Daoy (cell line): ENCODE results near the gene LINGO3. TPM values are rescaled to one million over a fixed set of nuclear protein-coding genes. Genes with fewer than 3 reads are reported as not detected.
"Not testable (repeated sequence)": the region's sequence is repeated elsewhere in the genome, so short reads cannot be mapped to it uniquely, and the experiment has no call there.

Source experiments
- DNase-seq: peaks from one replicate; pipeline ENCODE4 v3.0.0-alpha.2; 2015; ENCODE audit warnings: low read depth
- total RNA-seq: library from RNA; depleted of rRNA; stranded (reverse); fragments of >200 nt; shearing (Covaris generic); gene quantifications from 2 replicates; pipeline ENCODE4 v1.2.3, GENCODE V29; 2014; rRNA removed

LINGO3 gene, protein sequence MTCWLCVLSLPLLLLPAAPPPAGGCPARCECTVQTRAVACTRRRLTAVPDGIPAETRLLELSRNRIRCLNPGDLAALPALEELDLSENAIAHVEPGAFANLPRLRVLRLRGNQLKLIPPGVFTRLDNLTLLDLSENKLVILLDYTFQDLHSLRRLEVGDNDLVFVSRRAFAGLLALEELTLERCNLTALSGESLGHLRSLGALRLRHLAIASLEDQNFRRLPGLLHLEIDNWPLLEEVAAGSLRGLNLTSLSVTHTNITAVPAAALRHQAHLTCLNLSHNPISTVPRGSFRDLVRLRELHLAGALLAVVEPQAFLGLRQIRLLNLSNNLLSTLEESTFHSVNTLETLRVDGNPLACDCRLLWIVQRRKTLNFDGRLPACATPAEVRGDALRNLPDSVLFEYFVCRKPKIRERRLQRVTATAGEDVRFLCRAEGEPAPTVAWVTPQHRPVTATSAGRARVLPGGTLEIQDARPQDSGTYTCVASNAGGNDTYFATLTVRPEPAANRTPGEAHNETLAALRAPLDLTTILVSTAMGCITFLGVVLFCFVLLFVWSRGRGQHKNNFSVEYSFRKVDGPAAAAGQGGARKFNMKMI
- total RNA-seq, result 0.23 and 0.24 TPM in 2 replicates

DNA sequence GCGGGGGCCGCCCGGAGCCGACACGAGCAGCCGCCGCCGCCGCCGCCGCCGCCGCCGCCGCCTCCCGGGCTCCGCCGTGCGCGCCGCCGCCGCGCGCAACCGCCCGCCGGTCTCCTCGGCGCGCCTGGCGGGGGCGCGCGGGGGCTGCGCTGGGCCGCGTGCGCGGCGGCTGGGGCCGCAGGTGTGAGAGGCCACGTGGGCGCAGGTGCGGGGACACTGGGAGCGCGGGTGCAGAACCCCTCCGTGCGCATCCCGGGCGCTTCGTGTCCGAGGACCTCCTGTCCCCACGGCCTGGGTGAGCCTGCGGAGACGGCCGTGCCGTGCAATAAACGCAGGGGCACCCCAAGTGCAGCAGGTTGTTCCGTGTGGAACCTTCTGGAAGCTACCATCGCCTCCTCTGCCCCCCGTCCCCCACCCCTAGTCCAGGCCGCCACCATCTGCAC, at the start of gene LINGO3:
TSS of gene LINGO3 (minus strand) at position 41 of the 443 bp plus-strand sequence. CDS start 16,378 bp downstream, outside the sequence.
- no peak for DNase-seq

DNA sequence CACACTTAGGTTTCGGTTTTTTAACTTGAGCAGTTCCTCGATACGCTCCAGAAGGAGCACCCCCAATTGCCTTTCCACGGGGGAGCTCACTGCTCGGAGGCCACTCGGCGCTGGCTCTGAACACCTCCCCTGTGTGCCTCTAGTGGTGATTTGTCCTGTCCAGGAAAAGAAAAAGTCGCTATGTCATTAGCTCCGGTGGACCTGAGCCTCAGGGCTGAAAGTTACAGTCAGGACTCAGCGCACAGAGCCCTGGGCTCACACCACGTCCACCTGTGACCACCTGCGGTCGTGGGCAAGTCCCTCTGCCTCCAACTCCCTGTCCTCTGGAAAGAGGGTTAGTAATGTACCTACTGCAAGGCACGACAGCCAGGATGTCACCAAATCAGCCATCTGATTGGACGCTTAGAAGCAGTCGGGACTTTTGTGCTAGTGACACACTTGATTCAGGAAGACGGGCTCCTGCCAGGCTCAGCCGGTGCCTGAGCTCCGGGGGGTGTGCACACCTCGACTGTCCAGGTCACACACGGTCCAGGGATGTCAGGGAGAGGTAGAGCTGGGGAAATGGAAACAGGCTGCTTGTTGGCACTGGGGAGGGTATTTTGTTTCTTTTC, 48.2 kb upstream of the LINGO3 start:
- no peak for DNase-seq

DNA sequence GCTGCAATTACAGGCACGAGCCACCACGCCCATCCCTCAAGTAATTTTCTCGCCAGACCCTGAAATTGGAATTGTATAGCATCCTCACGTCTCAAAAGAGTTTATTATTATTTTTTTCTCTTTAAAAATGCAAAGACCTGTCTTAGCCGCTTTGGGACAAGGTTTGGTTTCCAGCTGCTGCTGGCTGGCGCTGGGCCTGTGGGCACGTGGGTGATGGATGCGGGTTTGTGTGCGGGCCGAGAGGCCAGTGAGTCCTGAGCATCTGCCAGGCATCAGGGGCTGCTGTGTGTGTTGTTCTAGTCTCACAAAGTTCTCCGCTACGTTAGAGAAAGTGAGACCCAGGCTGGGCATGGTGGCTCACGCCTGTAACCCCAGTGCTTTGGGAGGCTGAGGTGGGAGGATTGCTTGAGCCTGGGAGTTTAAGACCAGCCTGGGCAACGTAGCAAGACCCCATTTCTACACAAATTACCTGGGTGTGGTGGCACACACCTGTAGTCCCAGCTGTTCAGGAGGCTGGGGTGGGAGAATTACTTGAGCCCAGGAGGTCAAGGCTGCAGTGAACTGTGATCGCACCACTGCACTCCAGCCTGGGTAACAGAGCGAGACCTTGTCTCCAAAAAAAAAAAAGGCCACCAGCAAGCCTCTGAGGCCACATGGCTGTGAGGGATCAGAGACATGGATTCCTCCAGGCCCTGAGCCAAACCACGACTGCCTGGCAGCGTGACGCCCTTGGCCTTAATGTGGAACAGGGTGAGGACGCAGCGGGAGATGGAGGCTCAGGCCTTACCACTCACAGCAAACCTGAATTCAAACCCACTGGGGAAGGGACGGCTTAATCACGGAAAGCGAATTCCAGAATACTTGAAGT, 47.4 kb upstream of the LINGO3 start:
- DNase-seq, result peak; percentile 64

DNA sequence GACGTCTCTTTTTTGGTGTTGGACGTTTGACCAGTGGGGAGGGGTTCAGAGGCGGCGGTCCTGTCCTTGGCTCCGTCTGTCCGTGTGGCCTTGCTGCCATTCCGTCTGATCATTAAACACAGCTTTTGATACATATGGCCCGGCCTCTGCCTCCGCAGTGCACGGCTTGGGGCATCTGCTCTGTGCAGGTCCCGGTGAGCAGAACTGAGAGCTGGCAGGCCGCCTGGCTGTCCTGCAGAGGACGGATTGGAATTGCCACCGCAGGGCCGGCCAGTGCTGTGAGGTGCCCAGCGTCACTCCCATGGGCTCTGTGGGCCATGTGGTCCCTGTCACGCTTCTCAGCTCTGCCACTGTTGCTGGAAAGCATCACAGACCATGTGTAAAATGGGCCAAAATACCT, 46.7 kb upstream of the LINGO3 start:
- no peak for DNase-seq

DNA sequence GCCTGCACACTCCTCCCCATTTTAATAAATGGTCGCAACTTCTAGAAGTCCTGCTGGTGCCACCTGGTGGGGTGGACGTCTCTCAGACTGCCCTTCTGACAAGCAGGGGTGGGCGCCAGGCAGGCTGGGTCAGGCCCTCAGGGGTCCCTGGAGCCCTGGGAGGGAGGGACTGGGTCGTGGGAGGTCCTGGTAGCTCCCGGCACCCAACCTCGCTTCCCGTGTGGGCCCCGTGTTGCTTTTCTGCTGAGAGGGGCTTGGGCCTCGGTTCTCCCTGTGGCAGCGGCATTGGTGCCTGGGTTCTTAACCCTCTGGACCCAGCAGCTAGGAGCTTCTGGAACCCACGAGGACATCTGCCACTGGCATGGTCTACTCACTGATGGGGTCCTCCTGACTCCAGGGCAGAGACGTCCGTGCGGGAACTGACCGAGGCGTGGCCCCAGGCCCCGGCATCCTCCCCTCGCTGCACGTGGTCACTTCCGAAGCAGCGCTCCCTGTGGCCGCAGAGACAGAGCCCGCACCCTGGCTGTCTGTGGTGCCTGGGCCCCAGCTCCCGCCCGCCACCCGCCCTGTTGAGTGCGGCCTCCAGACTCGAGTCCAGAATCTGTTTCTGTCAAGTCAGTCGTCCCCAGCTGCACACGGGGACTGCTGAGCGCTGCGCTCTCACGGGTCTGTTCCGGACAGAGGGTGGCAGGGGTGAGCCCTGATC, 46.1 kb upstream of the LINGO3 start:
- DNase-seq, result no peak

DNA sequence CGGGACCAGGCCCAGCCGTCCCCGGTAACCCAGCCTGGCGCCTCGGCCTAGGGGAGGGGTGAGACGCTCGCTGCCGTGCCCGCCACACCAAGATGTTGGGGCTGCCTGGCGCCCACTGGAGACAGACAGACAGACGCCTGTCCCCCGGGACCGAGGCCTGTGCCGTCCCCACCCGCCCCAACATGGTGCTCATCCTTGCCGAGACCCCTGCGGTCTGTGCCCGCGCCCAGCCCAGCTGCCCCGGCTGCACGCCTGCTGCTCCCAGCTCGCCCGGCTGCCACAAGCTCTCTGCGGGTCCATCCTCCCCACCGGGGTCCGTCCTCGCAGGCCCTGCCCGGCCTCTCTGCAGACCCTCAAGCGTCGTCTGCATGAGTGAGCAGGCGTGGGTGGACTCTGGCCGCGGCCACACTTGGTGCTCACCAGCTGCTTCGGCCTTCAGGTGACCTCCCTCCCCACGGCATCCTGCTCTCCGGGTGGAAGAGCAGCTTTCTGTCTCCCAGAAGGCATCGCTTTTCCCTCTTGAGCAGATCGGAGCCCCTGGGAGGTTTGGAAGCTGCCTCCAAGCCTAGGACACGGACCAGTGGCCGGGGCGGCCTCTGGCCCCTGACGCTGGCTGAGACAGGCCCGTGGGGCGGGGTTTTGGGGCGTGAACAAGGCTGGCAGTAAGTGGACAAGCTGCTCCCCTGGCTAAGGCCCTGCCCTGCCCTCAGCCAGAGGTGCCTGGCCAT, 45.4 kb upstream of the LINGO3 start:
- DNase-seq, result no peak

DNA sequence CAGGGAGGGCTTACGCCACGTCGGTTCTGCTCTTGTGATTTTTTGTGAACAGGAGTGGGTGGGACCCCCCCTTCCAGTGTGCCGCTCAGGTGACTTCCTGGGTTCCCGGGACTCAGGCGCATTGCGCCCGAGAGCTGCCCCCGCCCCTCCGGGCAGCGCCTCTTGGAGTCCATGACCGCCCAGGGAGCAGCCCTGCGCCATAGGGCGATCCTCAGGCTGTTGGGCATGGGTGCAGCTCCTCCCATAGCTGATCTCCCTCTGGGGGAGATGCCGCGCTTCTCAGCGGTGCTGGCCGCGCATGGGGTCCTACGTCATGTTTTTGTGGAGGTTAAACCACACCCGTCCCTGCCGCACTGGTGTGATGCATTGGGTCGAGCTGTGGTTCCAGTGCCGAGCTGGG, 44.2 kb upstream of the LINGO3 start:
- no peak for DNase-seq

DNA sequence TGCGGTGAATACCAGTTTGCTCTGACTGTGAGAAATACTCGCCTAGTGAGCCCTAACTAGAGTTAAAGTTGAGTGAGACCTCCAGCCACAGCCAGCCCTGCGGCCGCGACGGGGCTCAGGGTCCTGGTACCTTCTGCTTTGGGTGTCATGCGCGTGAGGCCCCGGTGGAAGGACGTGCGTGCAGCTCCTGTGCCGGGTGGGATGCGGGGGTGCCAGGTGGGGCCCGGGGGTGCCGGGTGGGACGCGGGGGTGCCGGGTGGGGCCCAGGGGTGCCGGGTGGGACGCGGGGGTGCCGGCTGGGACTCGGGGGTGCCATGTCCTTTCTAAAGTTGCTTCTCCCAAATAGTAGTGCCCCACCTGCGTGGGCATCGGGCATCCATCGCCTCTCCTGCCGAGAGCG, 43.6 kb upstream of the LINGO3 start:
- no peak for DNase-seq

DNA sequence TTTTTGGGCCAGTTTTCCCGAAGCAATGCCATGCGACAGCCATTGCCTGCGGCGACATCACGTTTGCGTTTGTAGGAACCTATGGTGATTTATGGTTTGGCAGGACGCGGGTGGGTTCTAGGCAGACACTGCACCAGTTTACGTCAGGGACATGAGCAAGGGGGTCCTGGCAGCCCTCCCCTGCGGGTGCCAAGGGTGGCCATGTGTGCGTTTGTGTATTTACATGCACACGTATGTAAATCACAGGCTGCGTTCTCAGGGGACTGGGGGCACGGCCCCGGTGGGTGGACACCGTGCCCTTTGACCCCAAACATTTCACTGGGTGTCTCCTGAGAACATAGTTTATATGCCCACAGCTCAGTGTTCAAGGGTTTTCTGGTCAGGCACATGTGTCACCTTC, 42.7 kb upstream of the LINGO3 start:
- no peak for DNase-seq

DNA sequence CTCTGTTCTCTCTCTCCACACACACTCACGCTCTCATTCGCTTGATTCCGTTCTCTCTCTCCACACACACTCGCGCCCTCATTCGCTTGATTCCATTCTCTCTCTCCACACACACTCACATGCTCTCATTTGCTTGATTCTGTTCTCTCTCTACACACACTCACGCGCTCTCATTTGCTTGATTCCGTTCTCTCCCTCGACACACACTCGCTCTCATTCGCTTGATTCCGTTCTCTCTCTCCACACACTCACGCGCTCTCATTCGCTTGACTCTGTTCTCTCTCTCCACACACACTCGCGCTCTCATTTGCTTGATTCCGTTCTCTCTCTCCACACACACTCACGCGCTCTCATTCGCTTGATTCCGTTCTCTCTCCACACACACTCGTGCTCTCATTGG, 41.9 kb upstream of the LINGO3 start:
- not testable (repeated sequence) for DNase-seq

DNA sequence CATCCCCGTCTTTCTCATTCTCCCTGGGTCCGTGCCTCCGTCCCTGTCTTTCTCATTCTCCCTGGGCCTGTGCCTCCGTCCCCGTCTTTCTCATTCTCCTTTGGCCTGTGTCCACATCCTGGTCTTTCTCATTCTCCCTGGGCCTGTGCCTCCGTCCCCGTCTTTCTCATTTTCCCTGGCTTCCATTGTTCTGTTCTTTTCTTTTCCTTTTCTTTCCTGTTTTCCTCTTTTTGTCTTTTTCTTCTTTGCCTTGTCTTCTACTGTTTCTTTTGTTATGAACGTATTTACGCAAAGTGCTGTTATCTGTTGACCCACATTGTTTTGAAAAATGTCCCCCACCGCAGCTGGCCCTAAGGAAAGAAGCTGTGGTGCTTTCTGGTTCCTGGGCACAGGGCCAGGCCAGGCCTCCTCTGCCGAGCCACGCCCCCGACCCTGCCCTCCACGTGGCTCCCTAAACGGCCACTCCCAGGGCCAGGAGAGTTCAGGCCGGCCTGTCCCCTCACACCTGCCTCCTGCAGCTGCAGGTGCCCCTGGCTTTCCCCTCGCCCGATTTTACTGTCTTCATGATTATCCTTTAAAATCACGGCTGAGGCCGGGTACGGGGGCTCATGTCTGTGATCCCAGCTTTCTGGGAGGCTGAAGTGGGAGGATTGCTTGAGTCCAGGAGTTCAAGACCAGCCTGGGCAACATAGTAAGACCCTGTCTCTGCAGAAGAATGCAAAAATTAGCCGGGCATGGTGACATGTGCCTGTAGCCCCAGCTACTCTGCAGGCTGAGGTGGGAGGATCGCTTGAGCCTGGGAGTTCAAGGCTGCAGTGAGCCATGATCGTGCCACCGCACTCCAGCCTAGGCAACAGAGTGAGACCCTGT, 38.1 kb upstream of the LINGO3 start:
- DNase-seq, result peak; percentile 32

DNA sequence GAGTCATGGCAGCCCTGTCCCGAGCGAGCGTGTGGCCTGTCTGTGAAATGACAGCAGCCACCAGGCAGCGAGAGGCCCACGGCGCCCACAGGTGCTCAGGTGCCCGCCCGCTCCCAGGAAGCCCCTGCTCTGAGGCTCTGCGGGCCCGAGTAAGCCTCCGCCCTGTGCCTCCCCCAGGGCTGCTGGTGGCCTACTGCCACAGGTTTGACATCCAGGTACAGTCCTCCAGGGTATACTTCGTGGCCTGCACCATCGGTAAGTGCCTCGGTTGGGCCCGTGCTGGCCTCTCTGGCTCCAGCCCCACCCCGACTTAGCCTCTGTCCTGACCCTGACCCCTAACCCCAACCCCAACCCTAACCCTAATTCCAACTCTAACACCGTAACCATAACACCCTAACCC, 37.1 kb upstream of the LINGO3 start:
- DNase-seq, result no peak

DNA sequence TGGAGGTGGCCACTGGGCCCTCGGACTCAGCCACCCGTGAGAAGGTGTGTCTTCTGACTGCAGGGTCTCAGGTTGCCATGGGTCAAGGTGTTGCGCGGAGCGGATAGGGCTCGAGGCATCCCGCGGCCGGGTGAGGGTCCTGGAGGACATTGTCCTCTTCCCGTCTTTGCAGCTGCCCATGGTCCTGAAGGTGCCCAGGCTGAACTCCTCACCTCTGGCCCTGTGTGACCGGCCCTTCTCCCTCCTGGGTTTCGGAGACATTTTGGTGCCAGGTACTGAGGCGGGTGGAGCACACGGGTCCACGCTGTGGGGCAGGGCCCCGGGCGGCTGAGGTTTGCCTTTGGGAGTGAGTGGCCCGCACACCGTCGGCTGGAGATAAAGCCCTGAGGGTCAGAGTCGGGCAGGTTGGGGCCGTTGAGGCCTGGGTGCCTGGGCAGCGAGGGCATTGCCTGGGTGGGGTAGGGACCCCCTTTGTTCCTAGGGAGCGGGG, 36.5 kb upstream of the LINGO3 start:
- DNase-seq, result no peak

DNA sequence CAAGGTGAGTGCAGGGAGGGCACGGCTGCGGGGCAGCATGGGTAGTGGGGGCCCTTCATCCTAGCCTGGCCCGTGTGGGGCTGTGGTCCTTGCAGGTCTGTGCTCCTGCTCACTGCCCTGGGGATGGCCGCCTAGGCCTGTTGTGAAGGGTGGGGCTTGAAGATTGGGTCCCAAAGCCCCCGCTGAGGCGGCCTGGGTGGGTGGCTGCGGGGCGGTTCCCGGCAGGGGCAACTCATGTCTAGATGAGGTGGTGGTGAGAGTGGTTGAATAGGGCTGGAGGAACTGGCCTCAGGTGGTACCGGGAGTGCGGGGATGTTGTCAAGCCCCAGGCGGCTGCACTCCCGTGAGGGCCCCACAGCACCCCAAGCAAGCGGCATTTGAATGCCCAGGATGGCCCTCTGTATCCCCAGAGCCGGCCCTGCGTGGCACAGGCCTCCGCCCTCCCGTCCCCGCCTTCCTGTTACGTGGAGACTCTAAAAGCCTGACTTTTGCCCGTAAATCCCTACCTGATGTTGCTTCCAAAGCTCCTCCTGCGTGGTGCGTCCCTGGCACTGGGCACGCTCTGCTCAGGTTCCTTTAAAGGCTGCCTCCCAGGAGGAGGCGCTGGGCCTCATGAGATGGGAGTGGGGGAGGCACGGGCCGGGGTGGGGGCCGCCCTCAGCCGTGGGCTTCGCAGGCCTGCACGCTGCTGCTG, 35.5 kb upstream of the LINGO3 start:
- DNase-seq, result no peak

DNA sequence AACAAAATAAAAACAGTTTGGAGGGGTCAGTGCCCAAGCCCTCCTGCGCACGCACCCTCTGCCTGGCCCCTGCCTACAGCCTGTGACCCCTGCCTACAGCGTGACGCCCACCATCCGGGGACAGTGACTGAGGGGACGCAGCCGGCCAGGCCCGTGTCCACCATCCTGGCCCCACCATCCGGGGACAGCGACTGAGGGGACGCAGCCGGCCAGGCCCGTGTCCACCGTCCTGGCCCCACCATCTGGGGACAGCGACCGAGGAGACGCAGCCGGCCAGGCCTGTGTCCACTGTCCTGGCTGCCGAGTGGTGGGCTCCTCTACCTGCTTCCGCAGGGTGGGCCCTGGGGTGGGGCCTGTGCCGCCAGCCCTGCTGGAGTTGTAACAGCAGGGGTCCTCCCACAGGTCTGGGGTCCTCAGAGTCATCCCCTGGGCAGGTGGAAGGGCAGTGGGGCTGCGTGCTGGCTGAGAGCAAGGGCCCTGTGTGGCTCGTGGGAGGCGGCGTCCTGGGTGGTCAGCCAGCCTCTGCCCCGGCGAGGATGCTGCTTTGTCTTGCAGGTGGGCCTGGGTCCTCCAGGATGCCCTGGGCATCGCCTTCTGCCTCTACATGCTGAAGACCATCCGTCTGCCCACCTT, 34.8 kb upstream of the LINGO3 start:
- no peak for DNase-seq

DNA sequence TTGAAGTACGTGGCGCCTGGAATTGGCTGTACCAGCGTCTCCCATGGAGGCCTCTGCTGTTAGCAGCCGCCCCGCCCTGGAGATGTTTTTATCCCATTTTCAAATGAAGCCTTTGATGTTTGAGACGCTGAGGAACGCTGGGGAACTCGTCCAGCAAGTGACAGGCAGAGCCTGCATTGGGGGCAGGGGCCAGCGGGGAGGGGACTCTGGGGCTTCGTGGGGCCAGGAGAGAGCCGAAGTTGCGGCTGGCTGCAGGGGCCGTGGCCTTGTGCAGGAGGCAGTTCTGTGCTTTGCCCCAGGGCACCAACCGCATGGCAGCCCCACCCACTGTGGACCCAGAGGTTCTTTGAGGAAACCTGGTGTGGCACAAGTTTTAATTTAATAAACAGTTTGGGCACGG, 34.0 kb upstream of the LINGO3 start:
- no peak for DNase-seq

DNA sequence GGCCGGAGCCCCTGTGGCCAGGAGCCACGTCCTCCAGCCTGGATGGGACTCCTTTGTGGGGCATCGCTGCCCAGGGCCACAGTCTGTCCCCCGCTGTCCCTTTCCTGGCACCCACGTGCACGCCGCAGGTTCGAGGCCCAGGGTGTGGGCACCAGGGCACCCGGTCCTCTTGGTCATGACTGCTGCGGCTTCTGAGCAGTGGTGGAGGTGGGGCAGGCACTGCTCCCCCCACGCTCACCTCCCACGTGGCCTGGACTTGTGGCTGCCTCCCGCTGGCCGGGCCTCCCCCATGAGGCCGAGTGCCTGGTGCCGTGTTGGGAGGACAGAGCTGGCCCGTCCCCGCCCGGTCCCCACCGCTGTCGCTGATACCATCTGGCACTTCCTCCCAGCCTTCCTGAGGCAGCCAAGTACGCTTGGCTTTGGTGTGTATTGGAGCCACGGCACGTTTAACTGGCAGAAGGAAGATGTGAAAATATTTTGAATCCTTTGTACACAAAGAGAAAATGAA, 33.3 kb upstream of the LINGO3 start:
- no peak for DNase-seq
